ENCODE data around the gene PRDM5.
A peak's percentile ranks its signal among the peaks of the same experiment; 100 is the strongest.

The PRDM5 gene

DNA sequence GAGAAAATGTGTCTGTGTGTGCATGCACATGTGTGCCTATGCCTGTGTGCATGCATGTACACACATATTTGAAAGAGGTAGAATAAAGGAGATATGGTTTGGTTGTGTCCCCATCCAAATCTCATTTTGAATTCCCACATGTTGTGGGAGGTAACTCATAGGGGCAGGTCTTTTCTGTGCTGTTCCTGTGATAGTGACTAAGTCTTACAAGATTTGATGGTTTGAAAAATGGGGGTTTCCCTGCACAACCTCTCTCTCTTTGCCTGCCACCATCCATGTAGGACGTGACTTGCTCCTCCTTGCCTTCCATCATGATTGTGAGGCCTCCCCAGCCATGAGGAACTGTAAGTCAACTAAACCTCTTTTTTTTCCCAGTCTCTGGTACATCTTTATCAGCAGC is 87.2 kb downstream of the PRDM5 start:
- no peak overlapping the region for H3K4me3 ChIP-seq (replicated peaks; ENCODE audit: low read depth, low read length)
- no peak for DNase-seq (ENCODE audit: extremely low read depth, low read depth)
- no peak for TF ChIP-seq CTCF (IDR thresholded peaks at IDR 0.05; ENCODE audit: low read depth, low read length, missing control alignments)

- TF ChIP-seq CTCF (IDR thresholded peaks at IDR 0.05; ENCODE audit: low read depth, low read length, missing control alignments), result no peak
- peak; percentile 41 for DNase-seq (ENCODE audit: extremely low read depth, low read depth)
- no peak overlapping the region for H3K4me3 ChIP-seq (replicated peaks; ENCODE audit: low read depth, low read length)
Observed at GRCh38 chr4:120830204-120830603, 92.3 kb downstream of the PRDM5 start.

- H3K4me3 ChIP-seq (replicated peaks; ENCODE audit: low read depth, low read length), result no peak overlapping the region
- TF ChIP-seq CTCF (IDR thresholded peaks at IDR 0.05; ENCODE audit: low read depth, low read length, missing control alignments), result no peak
- DNase-seq (ENCODE audit: extremely low read depth, low read depth), result peak; percentile 25
Observed at GRCh38 chr4:120829113-120829831, 93.3 kb downstream of the PRDM5 start.

GRCh38 chr4:120826853-120827252 is 95.7 kb downstream of the PRDM5 start:
- TF ChIP-seq CTCF (IDR thresholded peaks at IDR 0.05; ENCODE audit: low read depth, low read length, missing control alignments), result no peak
- no peak overlapping the region for H3K4me3 ChIP-seq (replicated peaks; ENCODE audit: low read depth, low read length)
- no peak for DNase-seq (ENCODE audit: extremely low read depth, low read depth)

DNA sequence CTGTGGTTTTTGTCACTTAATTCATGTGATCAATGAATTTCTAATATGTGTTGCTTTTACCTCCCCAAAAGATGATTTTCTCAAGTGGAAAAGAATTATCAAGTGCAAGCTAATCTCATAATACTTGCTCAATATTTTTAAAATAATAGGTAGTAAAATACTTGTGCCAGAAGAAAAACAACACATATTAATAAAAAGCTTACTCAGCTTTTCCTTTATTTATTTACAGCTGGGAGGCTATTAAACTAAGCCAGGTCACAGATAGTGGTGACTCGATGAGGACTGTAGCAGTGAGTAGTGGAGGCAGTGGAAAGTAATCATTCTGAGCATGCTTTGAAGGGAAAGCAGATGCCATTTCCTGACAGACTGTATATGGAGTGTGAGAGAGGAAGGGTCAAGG is 96.1 kb downstream of the PRDM5 start:
- no peak for TF ChIP-seq CTCF (IDR thresholded peaks at IDR 0.05; ENCODE audit: low read depth, low read length, missing control alignments)
- no peak for DNase-seq (ENCODE audit: extremely low read depth, low read depth)
- no peak overlapping the region for H3K4me3 ChIP-seq (replicated peaks; ENCODE audit: low read depth, low read length)

DNA sequence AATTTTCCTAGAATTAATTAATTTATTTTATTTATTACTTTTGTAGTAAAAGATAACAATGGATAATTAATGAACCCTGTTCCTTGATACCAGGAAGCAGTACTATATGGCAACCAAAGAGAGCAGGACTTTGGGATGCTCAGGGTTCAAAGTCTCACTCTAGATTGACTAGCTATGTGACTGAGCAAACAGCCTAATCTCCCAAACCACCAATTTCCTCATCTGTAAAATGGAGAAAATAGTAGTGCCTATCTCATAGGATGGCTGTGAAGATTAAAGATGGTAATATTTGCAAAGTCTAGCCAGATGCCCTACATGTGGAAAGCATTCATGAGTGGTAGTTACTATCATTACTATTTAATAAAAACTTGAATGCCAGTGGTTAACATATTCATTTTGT is 97.6 kb downstream of the PRDM5 start:
- no peak for DNase-seq (ENCODE audit: extremely low read depth, low read depth)

More for the DNA sequence above, 97.6 kb downstream of the PRDM5 start:
- H3K4me3 ChIP-seq (replicated peaks; ENCODE audit: low read depth, low read length), result no peak overlapping the region
- TF ChIP-seq CTCF (IDR thresholded peaks at IDR 0.05; ENCODE audit: low read depth, low read length, missing control alignments), result no peak

Data from HFF-Myc (cell line).